HG03521 (cell line): Measurements from ENCODE around the gene ETFA.

Experiments
- ATAC-seq: cut with Tn5 transposase; IDR thresholded peaks from one replicate; pipeline ENCODE4 v1.9.1; 2021; ENCODE audit warnings: mild to moderate bottlenecking, moderate library complexity; ENCODE audit not compliant: unreplicated experiment

ETFA gene

GRCh38 chr15:76340803-76341365 lies 29.6 kb upstream of the ETFA start:
- no peak for ATAC-seq

- ATAC-seq, result no peak
These were observed 29.0 kb upstream of the ETFA start for GRCh38 chr15:76340198-76340802.

DNA sequence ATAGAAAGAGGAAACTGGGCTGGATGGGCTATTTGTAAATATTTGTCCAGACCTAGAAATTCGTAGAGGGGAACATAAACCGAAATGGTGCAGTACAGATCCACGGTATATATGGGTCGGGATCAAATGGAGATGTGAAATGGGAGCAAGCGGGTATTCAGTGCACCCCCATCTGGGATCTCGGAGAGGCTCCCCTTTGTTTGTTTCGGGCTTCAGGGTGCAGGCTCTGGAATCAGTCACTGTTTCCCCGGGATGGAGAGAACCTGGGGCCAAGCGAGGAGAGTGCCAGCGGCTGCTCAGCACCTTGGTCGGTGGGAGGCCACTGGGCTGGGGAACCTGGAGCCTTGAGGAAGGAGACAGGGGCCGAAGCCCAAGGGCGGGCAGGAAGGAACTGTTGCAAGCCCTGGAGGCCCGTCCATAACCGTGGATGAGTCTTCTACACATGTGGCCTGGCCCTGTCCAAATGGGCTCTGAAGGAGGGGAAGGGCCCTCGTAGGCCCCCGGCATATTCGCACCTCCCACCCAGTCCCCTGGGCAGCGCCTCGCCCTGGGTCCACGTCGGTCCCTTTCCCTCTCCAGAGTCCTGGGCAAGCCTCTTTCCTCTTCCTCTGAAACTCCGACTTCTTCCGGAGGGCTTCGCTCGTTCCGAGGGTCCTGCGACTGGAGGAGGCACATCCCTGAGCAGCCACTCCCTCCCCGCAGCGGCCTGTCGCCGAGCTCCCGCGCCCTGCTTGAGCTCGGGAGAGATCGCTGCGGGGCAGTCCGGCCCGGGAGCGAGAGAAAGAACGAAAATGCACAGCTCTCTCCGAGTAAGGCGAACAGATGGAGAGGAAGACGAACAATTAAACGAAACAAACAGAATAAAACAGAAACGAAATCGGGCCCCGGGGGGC lies 28.3 kb upstream of the ETFA start:
- no peak for ATAC-seq

- ATAC-seq, result no peak
These were observed 27.4 kb upstream of the ETFA start for GRCh38 chr15:76338486-76339304.

- ATAC-seq, result no peak
These were observed 26.6 kb upstream of the ETFA start for GRCh38 chr15:76337696-76338485.

DNA sequence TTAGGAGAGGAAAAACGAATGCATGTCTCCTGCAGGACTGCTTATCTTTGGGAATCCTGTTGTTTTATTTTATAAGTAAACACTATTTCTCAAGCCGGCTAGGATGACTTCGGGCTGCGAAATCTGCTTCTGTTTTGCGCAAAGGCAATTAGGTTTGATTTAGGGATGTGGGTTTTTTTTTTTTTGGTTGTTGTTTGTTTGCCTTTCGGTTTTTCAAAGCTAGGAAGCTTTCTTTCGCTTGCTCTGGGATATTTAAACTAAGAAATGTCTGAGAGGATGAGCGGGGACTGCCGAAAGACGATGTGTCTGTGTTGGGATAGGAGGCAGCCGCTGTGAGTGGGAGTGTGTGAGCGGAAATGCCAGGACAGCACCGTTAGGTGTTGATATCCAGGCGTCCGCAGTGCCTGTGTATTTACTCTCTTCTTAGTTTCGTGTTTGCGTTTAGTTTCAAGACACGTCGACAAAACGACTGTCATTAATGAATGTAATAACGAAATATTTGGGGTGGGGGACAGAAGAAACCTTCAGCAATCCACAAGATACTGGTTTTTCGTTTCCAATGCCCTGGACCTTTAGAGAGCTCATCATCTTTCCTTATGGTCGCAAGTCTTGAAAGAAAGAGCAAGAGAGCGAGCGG lies 25.9 kb upstream of the ETFA start:
- no peak for ATAC-seq

DNA sequence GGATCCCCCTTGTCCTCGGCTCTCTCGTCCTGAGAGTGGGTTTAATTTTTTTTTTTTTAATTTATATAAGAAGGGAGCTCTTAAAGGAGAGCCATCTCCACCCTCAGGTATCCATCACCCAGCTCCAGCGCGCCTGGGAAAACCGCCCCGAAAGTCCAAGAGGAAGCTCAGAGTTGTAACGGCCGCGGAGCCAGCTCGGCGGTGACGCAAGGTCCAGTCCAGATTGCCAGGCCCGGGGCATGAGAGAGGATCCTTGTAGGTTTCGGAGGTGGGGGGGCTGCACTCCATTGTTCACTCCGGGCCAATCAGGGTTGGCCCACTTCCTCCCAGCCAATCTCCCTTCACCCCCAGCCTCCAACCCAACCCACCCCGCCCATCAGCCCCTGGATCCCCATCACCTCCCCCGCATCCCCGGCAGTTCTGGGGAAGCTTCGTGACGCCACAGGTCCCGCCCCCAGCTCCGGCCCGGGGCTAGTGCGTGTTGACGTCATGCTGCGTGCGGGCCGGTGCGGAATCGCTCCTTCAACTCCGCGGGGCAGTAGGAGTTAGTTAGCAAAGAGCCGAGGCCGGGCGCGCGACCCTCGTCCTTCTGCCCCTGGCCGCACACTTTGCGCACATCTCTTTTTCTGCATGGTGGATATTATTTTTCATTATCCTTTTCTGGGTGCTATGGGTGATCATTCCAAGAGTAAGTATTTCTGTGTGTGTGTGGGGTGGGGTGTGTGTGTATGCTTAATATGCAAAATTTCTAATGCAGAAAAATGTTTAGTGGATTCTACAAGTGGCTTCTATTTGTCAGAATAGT lies 25.2 kb upstream of the ETFA start, which contains the start of gene ISL2:
Gene ISL2, plus strand, starts transcription at position 520 of the 805 bp plus-strand sequence. Its CDS starts 111 bp downstream, at position 631.
- ATAC-seq, result peak; percentile 47

DNA sequence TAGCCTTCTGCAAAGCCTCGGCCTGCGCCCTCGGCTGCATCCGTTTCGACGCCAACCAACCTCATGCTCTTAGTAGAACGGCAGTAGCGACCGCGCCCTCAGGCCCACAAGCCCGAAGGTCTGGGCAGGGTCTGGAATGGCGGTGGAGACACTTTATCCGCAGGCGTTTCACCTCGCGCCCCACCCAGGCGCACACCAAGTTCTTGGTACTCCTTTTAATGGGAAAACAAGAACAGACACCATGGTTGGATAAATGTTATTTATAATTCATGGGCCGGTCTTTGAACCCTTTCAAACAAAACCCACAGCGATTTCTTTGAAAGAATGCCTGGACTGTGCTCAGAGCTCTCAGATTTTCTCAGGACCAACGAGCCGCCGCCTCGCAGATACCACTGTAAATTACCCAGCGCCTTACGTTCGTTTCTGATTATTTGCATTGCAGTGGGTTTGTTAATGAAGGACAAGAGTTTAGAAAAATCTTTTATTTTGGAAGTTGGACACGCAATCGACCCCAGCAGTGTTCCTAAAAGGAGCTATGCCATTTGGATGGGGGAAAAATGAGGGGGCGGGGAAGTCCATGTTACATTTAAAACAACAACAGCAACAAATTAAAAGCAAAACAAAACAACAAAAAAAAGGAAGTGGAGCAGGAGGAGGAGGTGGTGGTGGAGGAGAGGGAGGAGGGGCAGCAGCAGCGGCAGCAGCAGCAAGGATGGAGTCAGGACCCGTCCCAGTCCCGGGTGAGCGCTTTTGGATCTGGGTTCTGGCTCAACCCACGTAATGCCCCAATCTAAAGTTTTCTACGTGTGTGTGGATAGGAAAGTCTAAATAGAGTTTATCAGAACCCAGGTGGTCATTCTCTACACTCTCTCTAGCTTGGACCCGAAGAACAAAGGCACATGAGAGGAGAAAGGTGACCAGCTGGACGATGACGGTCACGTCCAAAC lies 24.3 kb upstream of the ETFA start:
- no peak for ATAC-seq

DNA sequence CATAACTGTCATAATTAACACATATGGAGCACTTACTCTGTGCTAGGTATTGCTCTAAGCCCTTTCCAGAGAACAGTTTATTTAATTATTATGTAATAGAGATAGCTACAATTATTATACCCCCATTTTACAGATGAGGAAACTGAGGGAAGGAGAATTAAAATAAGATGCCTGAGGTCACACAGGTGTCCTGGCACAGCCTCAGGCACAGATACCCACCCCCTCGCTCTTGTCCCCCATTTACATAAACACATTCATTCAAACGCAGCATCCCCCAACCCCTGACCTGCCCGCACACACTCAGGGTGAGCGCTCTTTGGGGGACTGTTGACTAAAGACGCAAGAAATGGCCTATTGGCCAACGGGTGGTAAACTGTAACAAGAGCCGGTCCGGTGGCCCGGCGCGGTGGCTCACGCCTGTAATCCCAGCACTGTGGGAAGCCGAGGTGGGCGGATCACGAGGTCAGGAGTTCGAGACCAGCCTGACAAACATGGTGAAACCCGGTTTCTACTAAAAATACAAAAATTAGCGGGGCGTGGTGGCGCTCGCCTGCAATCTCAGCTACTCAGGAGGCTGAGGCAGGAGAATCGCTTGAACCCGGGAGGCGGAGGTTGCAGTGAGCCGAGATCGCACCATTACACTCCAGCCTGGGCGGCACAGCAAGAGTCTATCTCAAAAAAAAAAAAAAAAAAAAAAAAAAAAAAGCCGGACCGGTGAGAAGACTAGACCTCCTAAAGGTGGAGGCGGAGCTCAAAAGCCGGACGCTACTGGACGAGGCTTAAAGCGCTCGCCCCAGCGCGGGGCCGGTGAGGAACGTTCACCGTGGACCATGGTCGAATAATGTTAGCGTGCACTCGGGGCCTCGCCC lies 23.4 kb upstream of the ETFA start:
- no peak for ATAC-seq

DNA sequence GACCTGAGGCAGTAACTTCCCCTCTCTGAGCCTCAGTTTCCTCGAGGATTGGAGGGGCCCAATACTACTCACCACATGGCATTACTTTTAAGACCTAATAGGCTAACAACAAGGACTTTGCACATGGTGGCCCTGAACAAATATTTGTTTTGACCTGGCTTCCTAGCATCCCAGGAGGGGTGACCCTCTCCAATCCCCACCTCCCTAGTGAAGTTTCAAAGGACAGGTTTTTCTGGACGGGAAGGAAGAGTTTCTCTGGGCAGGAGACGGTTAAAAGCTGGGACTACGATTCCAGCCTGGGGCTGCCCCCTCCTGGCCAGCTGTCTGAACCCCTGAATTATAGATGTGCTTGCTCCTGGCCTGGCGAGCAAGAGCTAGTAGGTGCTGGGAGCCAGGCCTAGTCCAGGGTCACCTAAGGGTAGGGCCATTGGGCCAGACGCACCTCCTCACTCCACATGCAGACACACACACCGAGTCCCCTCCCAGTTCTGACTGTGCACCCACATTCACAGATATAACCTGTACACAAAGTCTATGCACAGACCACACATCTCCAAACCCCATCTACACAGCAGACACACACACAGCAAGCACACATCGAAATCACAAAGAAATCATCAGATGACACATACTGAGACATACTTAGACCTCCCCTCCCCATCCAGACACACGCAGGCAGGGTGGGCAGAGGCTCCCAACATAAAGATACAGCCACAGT lies 22.6 kb upstream of the ETFA start:
- ATAC-seq, result no peak

DNA sequence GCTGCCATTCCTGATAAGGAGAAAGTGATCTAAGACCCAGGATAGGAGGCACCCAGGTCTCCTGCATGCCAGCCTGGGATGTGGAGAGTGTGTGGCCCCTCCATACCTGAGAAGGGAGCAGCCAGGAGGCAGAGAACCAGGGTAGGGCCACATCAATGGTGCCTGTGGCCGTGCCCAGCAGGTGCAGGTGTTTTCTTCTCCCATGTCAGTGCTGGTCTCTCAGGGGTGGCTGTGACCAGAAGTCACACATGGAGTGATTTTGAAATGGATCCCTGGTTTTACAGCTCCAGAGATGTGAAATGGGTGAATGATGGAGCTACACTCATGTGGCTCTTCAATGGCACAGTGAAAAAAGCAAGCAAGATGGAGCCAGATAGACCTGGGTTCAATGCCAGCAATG lies 22.0 kb upstream of the ETFA start:
- no peak for ATAC-seq

DNA sequence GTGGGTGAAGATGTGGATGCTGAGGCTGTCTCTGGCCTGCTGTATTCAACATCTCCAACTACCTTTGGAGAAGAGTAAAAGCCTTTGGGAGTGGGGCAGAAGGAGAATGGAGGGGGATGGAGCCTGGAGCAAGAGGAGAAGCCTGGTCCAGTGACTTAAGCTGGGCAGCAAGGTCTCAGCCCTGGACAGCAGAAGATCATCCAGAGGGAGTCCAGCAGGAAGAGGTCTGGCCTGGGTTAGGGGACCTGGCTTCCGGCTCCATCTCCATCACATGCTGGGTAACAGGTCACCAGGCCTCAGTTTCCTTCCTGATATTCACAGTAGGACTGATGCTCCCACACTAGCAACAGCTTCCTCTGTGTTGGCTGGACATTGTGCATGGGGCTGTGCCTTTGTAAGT lies 21.5 kb upstream of the ETFA start:
- ATAC-seq, result no peak

GRCh38 chr15:76330080-76330680 lies 18.9 kb upstream of the ETFA start:
- no peak for ATAC-seq

DNA sequence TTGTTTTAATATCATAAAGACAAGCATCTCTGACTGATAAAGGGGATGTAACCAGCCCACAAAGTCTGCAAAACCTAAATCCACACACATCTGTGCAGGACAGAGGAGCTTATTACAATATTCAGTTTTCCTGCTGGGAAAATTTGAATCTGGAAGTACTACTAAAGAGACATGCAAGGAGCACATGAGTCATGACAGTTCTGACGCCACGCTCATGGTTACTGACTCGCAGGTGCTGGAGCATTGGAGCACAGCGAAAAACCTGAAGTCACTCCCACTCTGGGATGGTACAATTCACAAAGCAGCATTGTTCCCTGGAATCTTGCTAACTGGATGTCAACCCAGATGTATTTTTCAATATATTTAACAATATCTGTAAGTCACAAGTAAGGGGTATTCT lies 17.7 kb upstream of the ETFA start:
- ATAC-seq, result no peak

- ATAC-seq, result no peak
These were observed 16.9 kb upstream of the ETFA start for GRCh38 chr15:76328106-76328696.
